SKM-1 (cell line): ENCODE measurements around the gene GPR42.

Source experiments
- DNase-seq: peaks from one replicate; lab custom pipeline; 2025; ENCODE audit not compliant: unreplicated experiment; lab: John Stamatoyannopoulos, UW

The GPR42 gene

DNA sequence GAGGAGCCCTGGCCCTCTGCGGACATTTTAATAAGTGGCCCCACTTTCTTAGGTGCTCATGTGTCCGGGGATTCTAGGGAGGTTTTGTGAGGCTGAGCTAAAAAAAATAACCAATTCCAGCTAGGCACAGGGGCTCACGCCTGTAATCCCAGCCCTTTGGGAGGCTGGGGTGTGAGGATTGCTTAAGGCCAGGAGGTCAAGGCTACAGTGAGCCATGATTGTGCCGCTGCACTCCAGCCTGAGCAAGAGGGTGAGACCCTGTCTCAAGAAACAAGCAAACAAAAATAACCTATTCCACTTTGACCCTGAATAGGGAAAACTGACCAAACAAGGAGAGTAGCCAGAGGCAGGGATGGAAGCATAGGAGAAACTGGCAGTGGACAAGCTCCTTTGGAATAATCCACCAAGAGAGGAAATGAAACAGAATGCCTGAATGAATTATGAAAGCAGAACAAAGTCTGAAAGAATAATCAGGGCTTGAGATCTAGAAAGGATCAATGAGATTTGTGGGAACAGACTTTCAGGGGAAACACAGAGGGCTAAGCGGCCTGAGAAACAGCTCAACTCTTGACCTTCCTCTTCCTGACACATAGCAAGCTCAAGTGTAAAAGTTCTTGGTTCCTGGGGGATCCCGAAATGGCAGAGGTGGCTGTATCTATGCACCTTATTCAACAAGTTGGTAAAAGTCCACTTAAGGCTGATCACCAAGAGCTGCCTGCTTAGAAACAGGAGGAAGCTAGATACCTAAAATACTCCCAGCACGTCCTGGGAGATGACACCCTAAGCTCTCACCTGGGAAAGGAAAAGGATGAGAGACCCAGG lies 47.1 kb downstream of the GPR42 start:
- DNase-seq: no peak

DNA sequence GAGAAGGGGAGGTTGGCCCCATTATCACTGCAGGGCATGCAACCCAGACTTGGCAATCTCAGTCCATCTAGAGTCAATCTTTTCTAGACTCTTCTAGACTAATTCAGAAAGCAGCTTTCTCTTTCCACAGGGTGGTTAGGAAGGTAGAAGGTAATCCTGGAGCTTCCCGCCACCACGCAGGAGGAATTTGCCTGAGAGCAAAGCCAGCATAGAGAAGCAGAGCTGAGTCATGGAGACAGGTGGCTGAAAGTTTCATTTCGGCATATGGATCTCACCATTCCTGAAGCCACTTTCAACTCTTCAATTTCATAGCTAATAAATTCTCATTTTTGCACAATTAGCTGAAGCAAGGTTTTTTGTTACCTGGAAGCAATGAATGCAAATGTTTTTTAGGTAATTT lies 48.2 kb downstream of the GPR42 start:
- no peak for DNase-seq

DNA sequence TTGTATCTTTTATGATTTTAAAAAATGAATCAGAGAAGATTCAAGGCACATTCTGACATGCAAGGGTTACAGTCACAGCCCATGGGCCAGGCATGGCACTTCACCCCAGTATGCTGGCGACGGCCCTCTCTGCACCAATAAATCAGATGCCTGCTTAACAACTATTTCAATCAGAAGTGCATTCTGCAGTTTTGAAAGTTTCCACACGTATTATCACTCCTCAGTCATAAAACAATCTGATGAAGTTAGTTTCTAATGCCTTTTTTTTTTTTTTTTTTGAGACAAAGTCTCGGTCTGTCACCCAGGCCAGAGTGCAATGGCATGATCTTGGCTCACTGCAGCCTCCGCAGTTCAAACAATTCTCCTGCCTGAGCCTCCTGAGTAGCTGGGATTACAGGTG lies 48.9 kb downstream of the GPR42 start:
- DNase-seq: no peak

DNA sequence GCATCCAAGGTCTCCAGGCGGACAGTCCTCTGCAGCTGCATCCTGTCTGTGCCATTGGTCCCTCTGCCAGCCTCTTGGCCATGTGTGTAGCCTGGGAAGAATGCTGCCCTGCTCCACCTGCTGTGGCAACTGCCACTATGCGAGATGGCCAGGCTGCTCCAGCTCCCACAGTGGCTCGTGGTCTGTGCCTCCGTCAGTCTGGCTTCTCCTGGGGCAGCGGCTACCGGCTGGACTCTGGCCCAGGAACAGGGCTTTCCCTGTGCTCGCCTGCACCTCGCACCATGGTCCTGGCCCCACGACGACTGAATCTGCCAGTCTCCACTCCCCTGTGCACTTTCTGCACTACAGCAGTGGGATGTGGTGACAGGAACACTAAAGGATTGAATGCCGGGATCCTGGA lies 50.5 kb downstream of the GPR42 start:
- DNase-seq: no peak
